HL-60 (cell line): Measurements from ENCODE around the gene TM9SF1.

ENCODE experiments used
- DNase-seq, 2 experiments: peaks; one replicate each; pipeline ENCODE4 v3.0.0-alpha.2; 2010 to 2020; ENCODE audit warnings: low read depth in 1 of 2, low spot score in 1 of 2
- H3K27ac ChIP-seq: fragments of 250-450 bp; sonication (Bioruptor Pico); replicated peaks from 2 replicates; pipeline ENCODE4 v1.5.1; 2020; ENCODE audit warnings: mild to moderate bottlenecking, moderate library complexity
- H3K27me3 ChIP-seq: fragments of 250-450 bp; sonication (Bioruptor Pico); 2 replicates; pipeline ENCODE4 v1.5.1; 2021; ENCODE audit warnings: mild to moderate bottlenecking, moderate library complexity; ENCODE audit not compliant: insufficient read depth, poor library complexity, severe bottlenecking
- H3K4me3 ChIP-seq: replicated peaks from 2 replicates; pipeline ENCODE4 v1.5.1; 2011; ENCODE audit warnings: mild to moderate bottlenecking, control low read depth, low read length; ENCODE audit not compliant: insufficient read depth
- CTCF ChIP-seq: IDR thresholded peaks from one replicate; pipeline ENCODE4 v1.5.1; 2011; ENCODE audit warnings: low read length, control low read depth, inconsistent platforms; ENCODE audit not compliant: insufficient read depth
- GABPA ChIP-seq: IDR thresholded peaks from 2 replicates; pipeline ENCODE4 v1.6.1; 2012; ENCODE audit warnings: low read depth
- POLR2AphosphoS5 ChIP-seq: IDR thresholded peaks from 2 replicates; pipeline ENCODE4 v1.6.1; 2012; ENCODE audit warnings: low read depth
- REST ChIP-seq: IDR thresholded peaks from 2 replicates; pipeline ENCODE4 v1.6.1; 2012; ENCODE audit warnings: low read depth; ENCODE audit not compliant: insufficient replicate concordance
- SPI1 ChIP-seq: IDR thresholded peaks from 2 replicates; pipeline ENCODE4 v1.6.1; 2012; ENCODE audit warnings: low read depth, mild to moderate bottlenecking, borderline replicate concordance

TM9SF1 gene

GRCh38 chr14:24197056-24197450 lies 1.8 kb upstream of the TM9SF1 start:
- DNase-seq, result no peak
- peak overlapping the region; percentile 79 for H3K4me3 ChIP-seq

GRCh38 chr14:24196071-24197055 lies 1.1 kb upstream of the TM9SF1 start:
- H3K27me3 ChIP-seq, result no peaks in the 10 kb centered on the region
- TF ChIP-seq SPI1 (peak; percentile 88), REST (no peak)
- peak overlapping the region; percentile 99 for H3K27ac ChIP-seq
- H3K4me3 ChIP-seq, result peak overlapping the region; percentile 79
- DNase-seq, result peak; percentile 34 to 61

More at GRCh38 chr14:24197056-24197450, 1.8 kb upstream of the TM9SF1 start:
- no peaks in the 10 kb centered on the region for H3K27me3 ChIP-seq
- no peak for TF ChIP-seq POLR2AphosphoS5
- no peak for TF ChIP-seq CTCF
- no peak for TF ChIP-seq GABPA
- TF ChIP-seq REST, result no peak
- no peak for TF ChIP-seq SPI1
- peak overlapping the region; percentile 99 for H3K27ac ChIP-seq

- TF ChIP-seq CTCF (no peak), GABPA (no peak), POLR2AphosphoS5 (no peak), REST (no peak), SPI1 (no peak)
- H3K4me3 ChIP-seq, result peak overlapping the region; percentile 79
- peak overlapping the region; percentile 99 for H3K27ac ChIP-seq
- no peak for DNase-seq
- H3K27me3 ChIP-seq, result no peaks in the 10 kb centered on the region
These were observed 412 bp downstream of the TM9SF1 start for GRCh38 chr14:24194873-24195185.
